Gastroesophageal sphincter (tissue), 3 donors: ENCODE results near the gene RAN.
A peak's percentile ranks its signal among the peaks of the same experiment; 100 is the strongest.

ENCODE experiments used
- EP300 ChIP-seq: sonication (generic); formaldehyde crosslinking; IDR thresholded peaks from one replicate; pipeline ENCODE4 v1.6.1; 2017; ENCODE audit warnings: antibody characterized with exemption, mild to moderate bottlenecking
- POLR2A ChIP-seq, 2 donors: fragments of 450-650 bp; IDR thresholded peaks; one replicate each; pipeline ENCODE4 v1.6.1; 2017; ENCODE audit warnings: antibody characterized with exemption in 2 of 2, mild to moderate bottlenecking in 2 of 2, moderate library complexity in 1 of 2
- POLR2AphosphoS5 ChIP-seq: sonication (generic); formaldehyde crosslinking; IDR thresholded peaks from one replicate; pipeline ENCODE4 v1.6.1; 2017; ENCODE audit warnings: antibody characterized with exemption
- TF ChIP-seq, protein P1 (sequence below), 4 experiments: fragments of 200-600 bp in 2 of 4; fragments of 450-650 bp in 2 of 4; sonication (generic) in 1 of 4; IDR thresholded peaks; one replicate each; pipeline ENCODE4 v1.5.1; 2017 to 2019; ENCODE audit warnings: antibody characterized with exemption in 4 of 4, mild to moderate bottlenecking in 2 of 4, moderate library complexity in 2 of 4

DNA sequence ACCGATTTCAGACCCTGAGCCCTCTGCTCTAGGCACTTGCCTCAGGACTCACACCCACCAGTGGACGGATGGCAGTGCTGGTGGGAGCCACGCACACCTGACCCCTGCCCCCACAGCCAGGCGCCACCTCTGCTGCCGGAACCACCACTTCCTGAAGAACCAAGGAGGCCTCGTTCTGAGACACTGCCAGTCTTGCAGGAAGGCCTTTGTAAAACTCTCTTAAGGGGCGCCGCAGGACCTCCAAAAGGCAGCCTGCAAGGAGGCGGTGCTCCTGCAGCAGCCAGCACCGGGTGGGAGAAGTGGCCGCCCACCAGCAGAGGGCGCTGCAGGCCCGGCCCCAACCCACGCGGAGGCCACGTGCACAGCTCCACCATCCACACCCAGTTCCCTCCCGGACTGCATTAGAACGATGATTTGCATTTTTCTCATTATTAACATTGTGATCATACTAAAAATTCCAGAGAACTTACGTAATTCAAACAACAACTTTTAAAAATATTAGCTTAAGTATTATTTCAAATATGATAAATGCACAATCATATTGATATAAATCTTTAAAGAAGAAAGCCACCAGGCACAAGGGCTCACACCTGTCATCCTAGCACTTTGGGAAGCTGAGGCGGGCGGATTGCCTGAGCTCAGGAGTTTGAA lies 45.6 kb upstream of the RAN start:
- TF ChIP-seq EP300: no peak
- TF ChIP-seq, protein P1, sequence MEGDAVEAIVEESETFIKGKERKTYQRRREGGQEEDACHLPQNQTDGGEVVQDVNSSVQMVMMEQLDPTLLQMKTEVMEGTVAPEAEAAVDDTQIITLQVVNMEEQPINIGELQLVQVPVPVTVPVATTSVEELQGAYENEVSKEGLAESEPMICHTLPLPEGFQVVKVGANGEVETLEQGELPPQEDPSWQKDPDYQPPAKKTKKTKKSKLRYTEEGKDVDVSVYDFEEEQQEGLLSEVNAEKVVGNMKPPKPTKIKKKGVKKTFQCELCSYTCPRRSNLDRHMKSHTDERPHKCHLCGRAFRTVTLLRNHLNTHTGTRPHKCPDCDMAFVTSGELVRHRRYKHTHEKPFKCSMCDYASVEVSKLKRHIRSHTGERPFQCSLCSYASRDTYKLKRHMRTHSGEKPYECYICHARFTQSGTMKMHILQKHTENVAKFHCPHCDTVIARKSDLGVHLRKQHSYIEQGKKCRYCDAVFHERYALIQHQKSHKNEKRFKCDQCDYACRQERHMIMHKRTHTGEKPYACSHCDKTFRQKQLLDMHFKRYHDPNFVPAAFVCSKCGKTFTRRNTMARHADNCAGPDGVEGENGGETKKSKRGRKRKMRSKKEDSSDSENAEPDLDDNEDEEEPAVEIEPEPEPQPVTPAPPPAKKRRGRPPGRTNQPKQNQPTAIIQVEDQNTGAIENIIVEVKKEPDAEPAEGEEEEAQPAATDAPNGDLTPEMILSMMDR (IDR thresholded peaks at IDR 0.05): peak; percentile 43 to 78 (median 68)
- no peak for TF ChIP-seq POLR2A (IDR thresholded peaks at IDR 0.05)
- TF ChIP-seq POLR2AphosphoS5: no peak
